PFSK-1 (cell line): ENCODE measurements around the gene ELK3.

Source experiments
- POLR2AphosphoS5 ChIP-seq: IDR thresholded peaks from 2 replicates; pipeline ENCODE4 v1.6.1; 2012; ENCODE audit warnings: low read depth, mild to moderate bottlenecking, control low read depth, low read length, moderate library complexity
- REST ChIP-seq, 2 experiments: IDR thresholded peaks; 2 replicates each; pipeline versions ENCODE4 v1.6.1 to v1.8.0; 2011 to 2012; ENCODE audit warnings: low read depth in 2 of 2, low read length in 2 of 2, control low read depth in 1 of 2, inconsistent platforms in 1 of 2, mild to moderate bottlenecking in 1 of 2, moderate library complexity in 1 of 2; ENCODE audit not compliant: insufficient read depth in 1 of 2
- SIN3A ChIP-seq: IDR thresholded peaks from 2 replicates; pipeline ENCODE4 v1.6.1; 2012; ENCODE audit warnings: mild to moderate bottlenecking, low read length, moderate library complexity, borderline replicate concordance; ENCODE audit not compliant: insufficient read depth
- TAF1 ChIP-seq: IDR thresholded peaks from 2 replicates; pipeline ENCODE4 v1.6.1; 2012; ENCODE audit warnings: low read length, control low read depth, borderline replicate concordance; ENCODE audit not compliant: insufficient read depth

GRCh38 chr12:96190413-96191108 lies 3.6 kb upstream of the ELK3 start:
- TF ChIP-seq POLR2AphosphoS5 (no peak), SIN3A (no peak), REST (IDR thresholded peaks at IDR 0.05; ENCODE audit: insufficient read depth in 1 of 2, low read depth in 2 of 2, low read length in 2 of 2) (no peak), TAF1 (no peak)
